ENCODE data around the gene ZNF367. TPM values are rescaled to one million over a fixed set of nuclear protein-coding genes. Genes with fewer than 3 reads are reported as not detected.

ZNF367 gene
- total and polyA plus RNA-seq, 2 experiments from 2014 or later = 0.98 to 3.6 TPM

- 91% methylated on average over 9 of the region's 9 CpGs for WGBS (ENCODE audit: low lambda C conversion rate, missing lambda C conversion rate)
- no peaks in the 10 kb centered on the region for H3K9me2 ChIP-seq (replicated peaks; ENCODE audit: insufficient read depth)
- peaks cover 18% of the 10 kb centered on the region for H3K4me1 ChIP-seq (ENCODE audit: insufficient read depth)
- H3K36me3 ChIP-seq (replicated peaks; ENCODE audit: insufficient read depth, low read depth) = no peaks in the 10 kb centered on the region
- no peak overlapping the region for H3K4me2 ChIP-seq
- no peak overlapping the region for H2AFZ ChIP-seq
- H3K27me3 ChIP-seq = no peaks in the 10 kb centered on the region
- no peaks in the 10 kb centered on the region for H4K20me1 ChIP-seq (ENCODE audit: insufficient read depth, poor library complexity, severe bottlenecking)
- TF ChIP-seq EZH2phosphoT487 (IDR thresholded peaks at IDR 0.05; ENCODE audit: low read depth, severe bottlenecking, unreplicated experiment) (no peak), CTCF (IDR thresholded peaks at IDR 0.05; ENCODE audit: poor library complexity) (no peak)
- H3K79me2 ChIP-seq = no peaks in the 10 kb centered on the region
- no peaks in the 10 kb centered on the region for H3K9me3 ChIP-seq (ENCODE audit: low read depth)
- no peak overlapping the region for H3K4me3 ChIP-seq
- H3K27ac ChIP-seq = peak overlapping the region; percentile 70
- DNase-seq (ENCODE audit: low spot score) = no peak
These were observed 72.6 kb downstream of the ZNF367 start for GRCh38 chr9:96345551-96345950.

GRCh38 chr9:96344458-96345180 is 73.6 kb downstream of the ZNF367 start:
- Histone ChIP-seq H3K27me3 (no peaks in the 10 kb centered on the region), H3K27ac (peak overlapping the region; percentile 79), H4K20me1 (ENCODE audit: insufficient read depth, poor library complexity, severe bottlenecking) (no peaks in the 10 kb centered on the region), H3K4me1 (ENCODE audit: insufficient read depth) (peaks cover 23% of the 10 kb centered on the region), H3K36me3 (replicated peaks; ENCODE audit: insufficient read depth, low read depth) (no peaks in the 10 kb centered on the region), H3K9me3 (ENCODE audit: low read depth) (no peaks in the 10 kb centered on the region), H3K9me2 (replicated peaks; ENCODE audit: insufficient read depth) (no peaks in the 10 kb centered on the region), H3K4me2 (peak overlapping the region; percentile 35), H2AFZ (no peak overlapping the region), H3K4me3 (no peak overlapping the region), H3K79me2 (no peaks in the 10 kb centered on the region)
- WGBS (ENCODE audit: low lambda C conversion rate, missing lambda C conversion rate) = 43% methylated on average over 6 of the region's 6 CpGs
- peak; percentile 88 for DNase-seq (ENCODE audit: low spot score)
- TF ChIP-seq EZH2phosphoT487 (IDR thresholded peaks at IDR 0.05; ENCODE audit: low read depth, severe bottlenecking, unreplicated experiment) = no peak
- no peak for TF ChIP-seq CTCF (IDR thresholded peaks at IDR 0.05; ENCODE audit: poor library complexity)
- TF ChIP-seq EZH2 (IDR thresholded peaks at IDR 0.05; ENCODE audit: borderline replicate concordance) = no peak

- 68% methylated on average over 5 of the region's 5 CpGs for WGBS (ENCODE audit: low lambda C conversion rate, missing lambda C conversion rate)
- no peaks in the 10 kb centered on the region for H4K20me1 ChIP-seq (ENCODE audit: insufficient read depth, poor library complexity, severe bottlenecking)
- H3K4me3 ChIP-seq = no peak overlapping the region
- no peak overlapping the region for H2AFZ ChIP-seq
- H3K79me2 ChIP-seq = no peaks in the 10 kb centered on the region
- peak overlapping the region; percentile 35 for H3K4me2 ChIP-seq
- peaks cover 30% of the 10 kb centered on the region for H3K4me1 ChIP-seq (ENCODE audit: insufficient read depth)
- peak overlapping the region; percentile 79 for H3K27ac ChIP-seq
- H3K27me3 ChIP-seq = no peaks in the 10 kb centered on the region
- TF ChIP-seq EZH2phosphoT487 (IDR thresholded peaks at IDR 0.05; ENCODE audit: low read depth, severe bottlenecking, unreplicated experiment) (no peak), CTCF (IDR thresholded peaks at IDR 0.05; ENCODE audit: poor library complexity) (no peak), EZH2 (IDR thresholded peaks at IDR 0.05; ENCODE audit: borderline replicate concordance) (no peak)
- H3K9me2 ChIP-seq (replicated peaks; ENCODE audit: insufficient read depth) = no peaks in the 10 kb centered on the region
- no peaks in the 10 kb centered on the region for H3K36me3 ChIP-seq (replicated peaks; ENCODE audit: insufficient read depth, low read depth)
- H3K9me3 ChIP-seq (ENCODE audit: low read depth) = no peaks in the 10 kb centered on the region
- no peak for DNase-seq (ENCODE audit: low spot score)
These were observed 74.4 kb downstream of the ZNF367 start for GRCh38 chr9:96343515-96344360.

Data from hepatocyte (in vitro differentiated cells).